SK-N-SH treated with all-trans-retinoic acid at 6 μM for 48 hours (cell line): ENCODE data around the gene PCDH15.

Experiments used
- ATAC-seq: fragments of 200-7000 bp; cut with Tn5 transposase; 3 replicates; pipeline ENCODE4 v1.9.1; 2020; ENCODE audit warnings: mild to moderate bottlenecking, moderate library complexity
- ARNTL ChIP-seq: fragments of 450-650 bp; formaldehyde crosslinking; IDR thresholded peaks from 2 replicates; pipeline ENCODE4 v1.5.0; 2020; ENCODE audit warnings: low read depth, mild to moderate bottlenecking, moderate library complexity, borderline replicate concordance
- BACH2 ChIP-seq: fragments of 250-450 bp; sonication (Bioruptor Pico); IDR thresholded peaks from 2 replicates; pipeline ENCODE4 v1.9.0; 2021; ENCODE audit warnings: mild to moderate bottlenecking, borderline replicate concordance
- CREB5 ChIP-seq: fragments of 250-450 bp; sonication (Bioruptor Pico); IDR thresholded peaks from 2 replicates; pipeline ENCODE4 v1.5.1; 2020; ENCODE audit warnings: low read depth, mild to moderate bottlenecking, moderate library complexity
- CSDC2 ChIP-seq: fragments of 250-450 bp; sonication (Bioruptor Pico); IDR thresholded peaks from 2 replicates; pipeline ENCODE4 v1.5.0; 2020; ENCODE audit warnings: mild to moderate bottlenecking, moderate library complexity
- CSRNP3 ChIP-seq: fragments of 250-450 bp; sonication (Bioruptor Pico); IDR thresholded peaks from 2 replicates; pipeline ENCODE4 v1.5.1; 2021; ENCODE audit warnings: mild to moderate bottlenecking, moderate library complexity
- ISL1 ChIP-seq: fragments of 250-450 bp; sonication (Bioruptor Pico); IDR thresholded peaks from 2 replicates; pipeline ENCODE4 v2.1.2; 2022; ENCODE audit warnings: mild to moderate bottlenecking, moderate library complexity
- OSR1 ChIP-seq: fragments of 250-450 bp; sonication (Bioruptor Pico); IDR thresholded peaks from 2 replicates; pipeline ENCODE4 v1.8.0; 2022; ENCODE audit warnings: moderate library complexity, mild to moderate bottlenecking, inconsistent platforms
- PATZ1 ChIP-seq: fragments of 250-450 bp; sonication (Bioruptor Pico); IDR thresholded peaks from 2 replicates; pipeline ENCODE4 v1.8.0; 2020; ENCODE audit warnings: mild to moderate bottlenecking, moderate library complexity, borderline replicate concordance
- POU6F1 ChIP-seq: fragments of 250-450 bp; sonication (Bioruptor Pico); IDR thresholded peaks from 2 replicates; pipeline ENCODE4 v1.8.0; 2021; ENCODE audit warnings: low read depth, mild to moderate bottlenecking, moderate library complexity, borderline replicate concordance
- PPARA ChIP-seq: fragments of 250-450 bp; sonication (Bioruptor Pico); IDR thresholded peaks from 2 replicates; pipeline ENCODE4 v1.5.0; 2020; ENCODE audit warnings: mild to moderate bottlenecking, borderline replicate concordance
- RARB ChIP-seq: fragments of 250-450 bp; sonication (Bioruptor Pico); IDR thresholded peaks from 2 replicates; pipeline ENCODE4 v1.8.0; 2021; ENCODE audit warnings: mild to moderate bottlenecking, moderate library complexity
- SNAI2 ChIP-seq: fragments of 250-450 bp; sonication (Bioruptor Pico); IDR thresholded peaks from 2 replicates; pipeline ENCODE4 v1.5.0; 2020; ENCODE audit warnings: mild to moderate bottlenecking, moderate library complexity
- TOX ChIP-seq: fragments of 250-450 bp; sonication (Bioruptor Pico); IDR thresholded peaks from 2 replicates; pipeline ENCODE4 v1.8.0; 2021; ENCODE audit warnings: mild to moderate bottlenecking, moderate library complexity, borderline replicate concordance
- TSHZ2 ChIP-seq: fragments of 250-450 bp; sonication (Bioruptor Pico); IDR thresholded peaks from 2 replicates; pipeline ENCODE4 v1.5.0; 2020; ENCODE audit warnings: mild to moderate bottlenecking, moderate library complexity
- ZC3H10 ChIP-seq: fragments of 250-450 bp; sonication (Bioruptor Pico); IDR thresholded peaks from 2 replicates; pipeline ENCODE4 v1.5.1; 2021; ENCODE audit warnings: mild to moderate bottlenecking, moderate library complexity
- ZFP3 ChIP-seq: fragments of 250-450 bp; sonication (Bioruptor Pico); IDR thresholded peaks from 2 replicates; pipeline ENCODE4 v1.5.0; 2020; ENCODE audit warnings: mild to moderate bottlenecking, moderate library complexity
- ZFP30 ChIP-seq: fragments of 450-650 bp; formaldehyde crosslinking; IDR thresholded peaks from 2 replicates; pipeline ENCODE4 v1.5.0; 2022; ENCODE audit warnings: mild to moderate bottlenecking, moderate library complexity
- ZNF565 ChIP-seq: fragments of 450-650 bp; formaldehyde crosslinking; conservative IDR thresholded peaks from 2 replicates; pipeline ENCODE4 v1.5.0; 2020; ENCODE audit warnings: low read depth, mild to moderate bottlenecking, moderate library complexity
- ZNF70 ChIP-seq: fragments of 450-650 bp; formaldehyde crosslinking; IDR thresholded peaks from 2 replicates; pipeline ENCODE4 v1.5.0; 2020; ENCODE audit warnings: mild to moderate bottlenecking, moderate library complexity
- ZNF8 ChIP-seq: fragments of 450-650 bp; formaldehyde crosslinking; IDR thresholded peaks from 2 replicates; pipeline ENCODE4 v1.5.0; 2020; ENCODE audit warnings: mild to moderate bottlenecking, moderate library complexity

The PCDH15 gene

GRCh38 chr10:53886325-53887300 is 914.4 kb downstream of the PCDH15 start:
- TF ChIP-seq TOX (CRISPR knock-in tag), result no peak
- TF ChIP-seq CSRNP3, result no peak
- no peak for TF ChIP-seq ZFP30 (CRISPR knock-in tag)
- no peak for TF ChIP-seq ZNF70
- no peak for TF ChIP-seq CREB5 (CRISPR knock-in tag)
- no peak for TF ChIP-seq ZFP3 (CRISPR knock-in tag)
- TF ChIP-seq ZNF8, result no peak
- no peak for TF ChIP-seq ISL1 (CRISPR knock-in tag)
- no peak for TF ChIP-seq OSR1
- TF ChIP-seq CSDC2 (CRISPR knock-in tag), result no peak
- no peak for TF ChIP-seq PPARA (CRISPR knock-in tag)
- TF ChIP-seq BACH2 (CRISPR knock-in tag), result no peak
- TF ChIP-seq ZC3H10, result no peak
- TF ChIP-seq TSHZ2 (CRISPR knock-in tag), result no peak
- no peak for TF ChIP-seq SNAI2 (CRISPR knock-in tag)
- TF ChIP-seq, all 23 proteins: peak for 0
- no peak for ATAC-seq

GRCh38 chr10:53864846-53865245 is 936.2 kb downstream of the PCDH15 start:
- no peak for TF ChIP-seq ZC3H10
- no peak for TF ChIP-seq POU6F1
- no peak for TF ChIP-seq RARB
- no peak for TF ChIP-seq TOX (CRISPR knock-in tag)
- TF ChIP-seq PPARA (CRISPR knock-in tag), result no peak
- TF ChIP-seq PATZ1 (CRISPR knock-in tag), result no peak
- no peak for ATAC-seq

- ATAC-seq, result no peak
- TF ChIP-seq ZNF565 (CRISPR knock-in tag), result no peak
- no peak for TF ChIP-seq CSDC2 (CRISPR knock-in tag)
- TF ChIP-seq CREB5 (CRISPR knock-in tag), result no peak
- no peak for TF ChIP-seq ARNTL (CRISPR knock-in tag)
- TF ChIP-seq PPARA (CRISPR knock-in tag), result no peak
These were observed 948.4 kb downstream of the PCDH15 start for GRCh38 chr10:53852450-53853175.
